HepG2 (cell line): Measurements from ENCODE around the gene SLIT1. TPM values are rescaled to one million over a fixed set of nuclear protein-coding genes. Genes with fewer than 3 reads are reported as not detected.

ENCODE experiments used
- ATAC-seq: fragments of 200-7000 bp; cut with Tn5 transposase; 3 replicates; pipeline ENCODE4 v1.9.1; 2020; ENCODE audit warnings: mild to moderate bottlenecking, moderate library complexity
- BruUV-seq: library from RNA; stranded (reverse); fragments of 400-500 nt; replicated peaks from 2 replicates; lab custom pipeline; 2021; lab: Mats Ljungman, UMichigan
- CTCF ChIA-PET: fragments of 300-600 bp; formaldehyde crosslinking; extraction: SDS; loops from one replicate; lab custom pipeline; 2021; ENCODE audit warnings: low total read pairs, inconsistent platforms, low intra/inter-chr PET ratio; lab: Yijun Ruan, JAX
- POLR2A ChIA-PET: fragments of 350-600 bp; sonication (Branson Sonifier 250); formaldehyde crosslinking; loops from one replicate; lab custom pipeline; 2020; ENCODE audit warnings: antibody characterized with exemption, inconsistent platforms; lab: Yijun Ruan, JAX
- DNase-seq: peaks from one replicate; pipeline ENCODE4 v3.0.0-alpha.2; 2015; ENCODE audit warnings: low spot score
- FAIRE-seq: peaks from 3 replicates; lab custom pipeline; 2011; peaks lifted over from hg19 to GRCh38; lab: Jason Lieb, UNC
- H2AFZ ChIP-seq: one replicate; pipeline ENCODE4 v1.6.1; 2011; ENCODE audit warnings: low read length, inconsistent platforms
- H3K27ac ChIP-seq: fragments of 300-600 bp; 3 replicates; pipeline ENCODE4 v1.8.0; 2011; ENCODE audit warnings: mixed run types, mild to moderate bottlenecking, mixed read lengths, low read length, inconsistent platforms; ENCODE audit not compliant: insufficient read depth; ENCODE audit errors: extremely low read length
- H3K27me3 ChIP-seq, 2 experiments: fragments of 200-600 bp in 1 of 2; 2 replicates in 1 of 2; 3 replicates in 1 of 2; pipeline versions ENCODE4 v1.6.0 to v1.8.0; 2011; ENCODE audit warnings: low read length in 2 of 2, mild to moderate bottlenecking in 2 of 2, moderate library complexity in 2 of 2, inconsistent platforms in 1 of 2; ENCODE audit not compliant: insufficient read depth in 2 of 2, control insufficient read depth in 1 of 2
- H3K36me3 ChIP-seq, 2 experiments: fragments of 200-600 bp in 1 of 2; replicated peaks in 1 of 2; 2 replicates in 1 of 2; 3 replicates in 1 of 2; pipeline versions ENCODE4 v1.5.1 to v1.8.0; 2011; ENCODE audit warnings: low read length in 2 of 2, inconsistent platforms in 1 of 2; ENCODE audit not compliant: insufficient read depth in 2 of 2, control insufficient read depth in 1 of 2
- H3K4me1 ChIP-seq: 2 replicates; pipeline ENCODE4 v1.5.1; 2012; ENCODE audit warnings: low read length, inconsistent platforms; ENCODE audit not compliant: insufficient read depth
- H3K4me2 ChIP-seq: 2 replicates; pipeline ENCODE4 v1.6.0; 2011; ENCODE audit warnings: low read depth, low read length, inconsistent platforms
- H3K4me3 ChIP-seq, 3 experiments: fragments of 200-600 bp in 1 of 3; sonication (generic), shearing (Covaris generic) in 1 of 3; replicated peaks in 1 of 3; 2 replicates each; pipeline ENCODE4 v1.5.1; 2011 to 2016; ENCODE audit warnings: low read length in 3 of 3, inconsistent platforms in 2 of 3, low read depth in 2 of 3, mild to moderate bottlenecking in 2 of 3, control low read depth in 1 of 3, mixed read lengths in 1 of 3; ENCODE audit not compliant: insufficient read depth in 1 of 3
- H3K79me2 ChIP-seq: one replicate; pipeline ENCODE4 v1.6.1; 2011; ENCODE audit warnings: low read length, inconsistent platforms; ENCODE audit not compliant: insufficient read depth
- H3K9ac ChIP-seq: 2 replicates; pipeline ENCODE4 v1.6.0; 2011; ENCODE audit warnings: mild to moderate bottlenecking, low read depth, low read length, inconsistent platforms; ENCODE audit not compliant: insufficient read depth
- H3K9me3 ChIP-seq: 2 replicates; pipeline ENCODE4 v1.5.1; 2012; ENCODE audit warnings: mild to moderate bottlenecking, low read length
- H4K20me1 ChIP-seq: 2 replicates; pipeline ENCODE4 v1.6.0; 2011; ENCODE audit warnings: inconsistent platforms, mild to moderate bottlenecking, low read length, moderate library complexity; ENCODE audit not compliant: insufficient read depth
- BATF2 ChIP-seq: sonication (generic); formaldehyde crosslinking; IDR thresholded peaks from 2 replicates; pipeline ENCODE4 v1.8.0; 2022; ENCODE audit warnings: mild to moderate bottlenecking, missing genetic modification reagents, moderate library complexity
- BCLAF1 ChIP-seq: fragments of 450-650 bp; IDR thresholded peaks from 2 replicates; pipeline ENCODE4 v1.6.1; 2017; ENCODE audit warnings: mild to moderate bottlenecking
- BHLHE40 ChIP-seq: IDR thresholded peaks from 2 replicates; pipeline ENCODE4 v1.6.1; 2011; ENCODE audit warnings: low read length, improper control_type of control experiment
- FOXA1 ChIP-seq, 2 experiments: fragments of 450-650 bp in 1 of 2; sonication (generic) in 1 of 2; formaldehyde crosslinking in 1 of 2; IDR thresholded peaks; 2 replicates each; pipeline versions ENCODE4 v1.4.0 to v1.6.1; 2016 to 2020; ENCODE audit warnings: missing genetic modification reagents in 1 of 2
- GATAD2A ChIP-seq: IDR thresholded peaks from 2 replicates; pipeline ENCODE4 v1.6.1; 2016
- HNRNPH1 ChIP-seq: fragments of 200-400 bp; formaldehyde crosslinking; optimal IDR thresholded peaks from 2 replicates; pipeline ENCODE3; 2017; ENCODE audit warnings: mild to moderate bottlenecking, low read depth, low read length
- HNRNPUL1 ChIP-seq: fragments of 200-400 bp; formaldehyde crosslinking; IDR thresholded peaks from 2 replicates; pipeline ENCODE4 v1.6.1; 2017; ENCODE audit warnings: low read depth, mild to moderate bottlenecking, low read length, moderate library complexity
- MXD3 ChIP-seq: IDR thresholded peaks from 2 replicates; pipeline ENCODE4 v1.6.1; 2016; ENCODE audit warnings: mild to moderate bottlenecking, missing biosample characterization, missing genetic modification reagents
- NONO ChIP-seq, 2 experiments: fragments of 450-650 bp in 1 of 2; sonication (generic) in 1 of 2; formaldehyde crosslinking in 1 of 2; IDR thresholded peaks in 1 of 2; conservative IDR thresholded peaks in 1 of 2; 2 replicates each; pipeline versions ENCODE4 v1.6.1 to v1.8.0; 2017 to 2022; ENCODE audit warnings: mild to moderate bottlenecking in 1 of 2, missing genetic modification reagents in 1 of 2, moderate library complexity in 1 of 2
- PLRG1 ChIP-seq: fragments of 450-650 bp; conservative IDR thresholded peaks from 2 replicates; pipeline ENCODE4 v1.6.1; 2016
- SIX1 ChIP-seq: sonication (generic); formaldehyde crosslinking; IDR thresholded peaks from 2 replicates; pipeline ENCODE4 v1.4.0; 2020; ENCODE audit warnings: missing genetic modification reagents, borderline replicate concordance
- SNRNP70 ChIP-seq: fragments of 200-400 bp; formaldehyde crosslinking; IDR thresholded peaks from 2 replicates; pipeline ENCODE4 v1.6.1; 2017; ENCODE audit warnings: mild to moderate bottlenecking, low read depth, low read length, moderate library complexity
- THAP11 ChIP-seq: IDR thresholded peaks from 2 replicates; pipeline ENCODE4 v1.6.1; 2016; ENCODE audit warnings: missing biosample characterization, missing genetic modification reagents
- ZBTB14 ChIP-seq: sonication (generic); formaldehyde crosslinking; IDR thresholded peaks from 2 replicates; pipeline ENCODE4 v1.4.0; 2020; ENCODE audit warnings: missing genetic modification reagents
- ZFAT ChIP-seq: sonication (generic); formaldehyde crosslinking; conservative IDR thresholded peaks from 2 replicates; pipeline ENCODE4 v1.8.1; 2023; ENCODE audit warnings: missing genetic modification reagents, inconsistent platforms
- ZFP90 ChIP-seq: sonication (generic); formaldehyde crosslinking; IDR thresholded peaks from 2 replicates; pipeline ENCODE4 v1.8.0; 2022; ENCODE audit warnings: missing genetic modification reagents, mild to moderate bottlenecking, inconsistent platforms, borderline replicate concordance
- ZNF501 ChIP-seq: sonication (generic); formaldehyde crosslinking; IDR thresholded peaks from 2 replicates; pipeline ENCODE4 v1.5.1; 2020; ENCODE audit warnings: mild to moderate bottlenecking, moderate library complexity, missing genetic modification reagents
- ZNF510 ChIP-seq: sonication (generic); formaldehyde crosslinking; IDR thresholded peaks from 2 replicates; pipeline ENCODE4 v1.4.0; 2020; ENCODE audit warnings: low read depth, mild to moderate bottlenecking, missing genetic modification reagents
- ZNF562 ChIP-seq: sonication (generic); formaldehyde crosslinking; IDR thresholded peaks from 2 replicates; pipeline ENCODE4 v1.8.0; 2022; ENCODE audit warnings: missing genetic modification reagents, borderline replicate concordance
- ZNF709 ChIP-seq: sonication (generic); formaldehyde crosslinking; IDR thresholded peaks from 2 replicates; pipeline ENCODE4 v1.5.0; 2020; ENCODE audit warnings: mild to moderate bottlenecking, missing genetic modification reagents
- ZNF883 ChIP-seq: sonication (generic); formaldehyde crosslinking; IDR thresholded peaks from 2 replicates; pipeline ENCODE4 v1.5.1; 2020; ENCODE audit warnings: mild to moderate bottlenecking, missing genetic modification reagents; ENCODE audit errors: not compliant biosample characterization
- WGBS: methylation state at CpG from one replicate; pipeline ENCODE4 v1.1.6; 2017; ENCODE audit warnings: low lambda C conversion rate; 5-methylcytosine and 5-hydroxymethylcytosine counted together
- in situ Hi-C: cut with HindIII; loops from 2 replicates; pipeline ENCODE4 v1.10.0; 2017; ENCODE audit warnings: low pct_unique_long_range_greater_than_20kb; ENCODE audit not compliant: extremely low pct_ligation_motif_present
- intact Hi-C: fragments of 100-400 bp; cut with micrococcal nuclease; formaldehyde crosslinking; loops from one replicate; pipeline ENCODE4 v1.10.0; 2022; ENCODE audit not compliant: unreplicated experiment
- polyA plus RNA-seq, 8 experiments: library from polyadenylated mRNA; depleted of rRNA in 3 of 8; stranded (reverse) in 7 of 8; unstranded in 1 of 8; fragments of >200 nt; fragmentation: Illumina TruSeq in 4 of 8; extraction: Trizol in 4 of 8; gene quantifications; 2 replicates each; pipeline versions ENCODE4 v1.2.1 to v1.2.3, GENCODE V29; 2011 to 2016; ENCODE audit warnings: low read depth in 4 of 8, missing spikeins in 1 of 8, mixed read lengths in 1 of 8; ENCODE audit not compliant: insufficient read depth in 1 of 8
- total RNA-seq, 5 experiments: library from RNA; depleted of rRNA; stranded (reverse); fragments of >200 nt; fragmentation: Illumina TruSeq; extraction: Trizol; gene quantifications; 2 replicates each; pipeline ENCODE4 v1.2.3, GENCODE V29; 2016; ENCODE audit warnings: low read depth in 1 of 5

Gene SLIT1
- total and polyA plus RNA-seq, 2 of the 13 experiments (the other 11 are each of a cell fraction or from before 2014, with no cell fraction given), result 0.09 to 0.33 TPM

DNA sequence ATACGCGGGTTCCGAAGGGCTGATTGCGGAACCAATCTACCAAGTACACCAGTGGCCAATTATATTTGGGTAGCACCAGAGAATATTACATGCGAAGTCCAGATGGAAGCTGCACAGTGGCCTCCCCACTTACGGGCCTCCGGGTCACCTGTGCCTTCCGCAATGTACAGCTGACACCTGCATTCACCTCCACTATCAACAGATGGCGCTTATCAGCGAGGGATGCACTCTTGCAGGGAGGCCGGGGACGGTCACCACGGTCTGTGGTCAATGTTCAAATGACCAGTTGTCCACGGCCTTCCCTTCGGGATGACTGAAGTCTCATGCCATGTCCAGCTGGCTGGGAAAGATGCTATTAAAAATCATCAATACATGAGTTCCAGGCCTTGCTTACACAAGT is 47.6 kb downstream of the SLIT1 start:
- DNase-seq (peak; percentile 50), FAIRE-seq (no peak), ATAC-seq (peak; percentile 55)
- BruUV-seq, result no TSS peak
- peak overlapping the region; percentile 22; the same call in 1 of the 2 replicates for H3K4me2 ChIP-seq
- H3K36me3 ChIP-seq, result no peaks in the 10 kb centered on the region
- no peak overlapping the region for H2AFZ ChIP-seq
- H3K4me1 ChIP-seq, result peaks cover 85% of the 10 kb centered on the region
- 51% methylated on average over 13 of the region's 15 CpGs for WGBS
- ChIA-PET POLR2A (interaction anchor here (0.9 to 1.9 kb wide), 3 partner anchors 9 to 41 kb away, joined by 3 to 6 read pairs (median 4); no protein-coding TSS in a partner anchor), CTCF (interaction anchor here (0.7 to 0.8 kb wide), 3 partner anchors 41 to 72 kb away, joined by 3 read pairs; no protein-coding TSS in a partner anchor)
- in situ Hi-C loops (no loop called here), intact Hi-C loops (loop anchor here (10.0 kb wide), 1 partner anchor 47 kb away; the partner anchor contains the start of gene SLIT1)
- H4K20me1 ChIP-seq, result no peaks in the 10 kb centered on the region
- peaks cover 0 to 14% of the 10 kb centered on the region in 2 experiments; a peak in 1 of 5 replicates for H3K27me3 ChIP-seq
- H3K27ac ChIP-seq, result no peak overlapping the region
- no peaks in the 10 kb centered on the region for H3K79me2 ChIP-seq
- H3K9me3 ChIP-seq, result no peaks in the 10 kb centered on the region
- no peak overlapping the region for H3K9ac ChIP-seq
- no peak overlapping the region for H3K4me3 ChIP-seq
- TF ChIP-seq ZNF709 (CRISPR knock-in tag) (no peak), SNRNP70 (no peak), ZNF883 (CRISPR knock-in tag) (no peak), BATF2 (no peak), PLRG1 (no peak), NONO (IDR thresholded peaks at IDR 0.05) (no peak), NONO (CRISPR knock-in tag; conservative IDR thresholded peaks at IDR 0.05) (no peak), ZFP90 (no peak), ZFAT (CRISPR knock-in tag) (no peak), BHLHE40 (0 out of 2 replicates have a peak, but pooled peaks have one; percentile 3), ZBTB14 (CRISPR knock-in tag) (no peak), GATAD2A (CRISPR knock-in tag) (peak; percentile 63; the same call in 1 of the 2 replicates), HNRNPH1 (no peak), HNRNPUL1 (no peak), FOXA1 (IDR thresholded peaks at IDR 0.05) (no peak), FOXA1 (CRISPR knock-in tag; IDR thresholded peaks at IDR 0.05) (no peak), BCLAF1 (no peak), ZNF562 (CRISPR knock-in tag) (no peak), MXD3 (CRISPR knock-in tag) (no peak), SIX1 (CRISPR knock-in tag) (no peak), THAP11 (CRISPR knock-in tag) (no peak), ZNF510 (CRISPR knock-in tag) (no peak), ZNF501 (CRISPR knock-in tag) (no peak)
